ENCODE results near the gene RBMX. TPM values are rescaled to one million over a fixed set of nuclear protein-coding genes. Genes with fewer than 3 reads are reported as not detected.
A peak's percentile ranks its signal among the peaks of the same experiment; 100 is the strongest.

Gene RBMX
- total and polyA plus RNA-seq, 2 of the 13 experiments (the other 11 are each of a cell fraction or from before 2014, with no cell fraction given): 114 to 254 TPM

- TF ChIP-seq TERF1 (CRISPR knock-in tag; IDR thresholded peaks at IDR 0.05) (no peak), NFATC3 (CRISPR knock-in tag; IDR thresholded peaks at IDR 0.05) (no peak), HNF4A (CRISPR knock-in tag; IDR thresholded peaks at IDR 0.05) (no peak), MTF2 (CRISPR knock-in tag; IDR thresholded peaks at IDR 0.05; ENCODE audit: borderline replicate concordance) (no peak), SRY (CRISPR knock-in tag; IDR thresholded peaks at IDR 0.05) (no peak), RARG (CRISPR knock-in tag; IDR thresholded peaks at IDR 0.05; ENCODE audit: low read depth) (no peak), WIZ (CRISPR knock-in tag; IDR thresholded peaks at IDR 0.05) (no peak), NAIF1 (CRISPR knock-in tag; IDR thresholded peaks at IDR 0.05; ENCODE audit: borderline replicate concordance) (no peak), ARHGAP35 (CRISPR knock-in tag; IDR thresholded peaks at IDR 0.05; ENCODE audit: borderline replicate concordance) (no peak), ZNF337 (CRISPR knock-in tag; IDR thresholded peaks at IDR 0.05; ENCODE audit: borderline replicate concordance, low read depth) (no peak), ZNF431 (CRISPR knock-in tag; IDR thresholded peaks at IDR 0.05; ENCODE audit: borderline replicate concordance, low read depth) (0 out of 2 replicates have a peak, but pooled peaks have one; percentile 50), PRDM10 (CRISPR knock-in tag; IDR thresholded peaks at IDR 0.05; ENCODE audit: low read depth) (no peak), SIN3B (IDR thresholded peaks at IDR 0.05; ENCODE audit: low read length) (no peak), ZFAT (CRISPR knock-in tag; conservative IDR thresholded peaks at IDR 0.05) (no peak), ZNF572 (CRISPR knock-in tag; IDR thresholded peaks at IDR 0.05) (no peak), ZNF775 (CRISPR knock-in tag; IDR thresholded peaks at IDR 0.05; ENCODE audit: borderline replicate concordance) (no peak), ZBTB7B (CRISPR knock-in tag; IDR thresholded peaks at IDR 0.05) (no peak), ZNF670 (CRISPR knock-in tag; IDR thresholded peaks at IDR 0.05; ENCODE audit: borderline replicate concordance) (no peak)
- TF ChIP-seq, protein P1, sequence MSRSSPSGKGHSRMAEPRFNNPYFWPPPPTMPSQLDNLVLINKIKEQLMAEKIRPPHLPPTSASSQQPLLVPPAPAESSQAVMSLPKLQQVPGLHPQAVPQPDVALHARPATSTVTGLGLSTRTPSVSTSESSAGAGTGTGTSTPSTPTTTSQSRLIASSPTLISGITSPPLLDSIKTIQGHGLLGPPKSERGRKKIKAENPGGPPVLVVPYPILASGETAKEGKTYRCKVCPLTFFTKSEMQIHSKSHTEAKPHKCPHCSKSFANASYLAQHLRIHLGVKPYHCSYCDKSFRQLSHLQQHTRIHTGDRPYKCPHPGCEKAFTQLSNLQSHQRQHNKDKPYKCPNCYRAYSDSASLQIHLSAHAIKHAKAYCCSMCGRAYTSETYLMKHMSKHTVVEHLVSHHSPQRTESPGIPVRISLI (CRISPR knock-in tag; IDR thresholded peaks at IDR 0.05; ENCODE audit: borderline replicate concordance): no peak
- TF ChIP-seq, protein P2, sequence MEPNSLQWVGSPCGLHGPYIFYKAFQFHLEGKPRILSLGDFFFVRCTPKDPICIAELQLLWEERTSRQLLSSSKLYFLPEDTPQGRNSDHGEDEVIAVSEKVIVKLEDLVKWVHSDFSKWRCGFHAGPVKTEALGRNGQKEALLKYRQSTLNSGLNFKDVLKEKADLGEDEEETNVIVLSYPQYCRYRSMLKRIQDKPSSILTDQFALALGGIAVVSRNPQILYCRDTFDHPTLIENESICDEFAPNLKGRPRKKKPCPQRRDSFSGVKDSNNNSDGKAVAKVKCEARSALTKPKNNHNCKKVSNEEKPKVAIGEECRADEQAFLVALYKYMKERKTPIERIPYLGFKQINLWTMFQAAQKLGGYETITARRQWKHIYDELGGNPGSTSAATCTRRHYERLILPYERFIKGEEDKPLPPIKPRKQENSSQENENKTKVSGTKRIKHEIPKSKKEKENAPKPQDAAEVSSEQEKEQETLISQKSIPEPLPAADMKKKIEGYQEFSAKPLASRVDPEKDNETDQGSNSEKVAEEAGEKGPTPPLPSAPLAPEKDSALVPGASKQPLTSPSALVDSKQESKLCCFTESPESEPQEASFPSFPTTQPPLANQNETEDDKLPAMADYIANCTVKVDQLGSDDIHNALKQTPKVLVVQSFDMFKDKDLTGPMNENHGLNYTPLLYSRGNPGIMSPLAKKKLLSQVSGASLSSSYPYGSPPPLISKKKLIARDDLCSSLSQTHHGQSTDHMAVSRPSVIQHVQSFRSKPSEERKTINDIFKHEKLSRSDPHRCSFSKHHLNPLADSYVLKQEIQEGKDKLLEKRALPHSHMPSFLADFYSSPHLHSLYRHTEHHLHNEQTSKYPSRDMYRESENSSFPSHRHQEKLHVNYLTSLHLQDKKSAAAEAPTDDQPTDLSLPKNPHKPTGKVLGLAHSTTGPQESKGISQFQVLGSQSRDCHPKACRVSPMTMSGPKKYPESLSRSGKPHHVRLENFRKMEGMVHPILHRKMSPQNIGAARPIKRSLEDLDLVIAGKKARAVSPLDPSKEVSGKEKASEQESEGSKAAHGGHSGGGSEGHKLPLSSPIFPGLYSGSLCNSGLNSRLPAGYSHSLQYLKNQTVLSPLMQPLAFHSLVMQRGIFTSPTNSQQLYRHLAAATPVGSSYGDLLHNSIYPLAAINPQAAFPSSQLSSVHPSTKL (CRISPR knock-in tag; IDR thresholded peaks at IDR 0.05): peak; percentile 28; the same call in 1 of the 2 replicates
These were observed at the start of gene RBMX (continued) for GRCh38 chrX:136880452-136881013.

Measured in HepG2 (cell line).